Activated CD4-positive, CD25-positive, alpha-beta regulatory T cell treated with anti-CD3 and anti-CD28 coated beads, Interleukin-2, amount 50 U/mL, for 16 hours (primary cell): ENCODE results near the gene ADAM29.
"Not testable (repeated sequence)": the region's sequence is repeated elsewhere in the genome, so short reads cannot be mapped to it uniquely, and the experiment has no call there.

ENCODE experiments used
- DNase-seq: peaks from one replicate; pipeline ENCODE4 v3.0.0-alpha.2; 2020; ENCODE audit warnings: low read depth, low spot score

The ADAM29 gene

GRCh38 chr4:174918058-174918457, at the start of gene ADAM29:
Gene ADAM29, plus strand, starts transcription at chr4:174918358. Its CDS starts 57,168 bp downstream, at chr4:174975526.
- no peak for DNase-seq

GRCh38 chr4:174869339-174869738, 48.8 kb upstream of the ADAM29 start:
- DNase-seq = no peak

DNA sequence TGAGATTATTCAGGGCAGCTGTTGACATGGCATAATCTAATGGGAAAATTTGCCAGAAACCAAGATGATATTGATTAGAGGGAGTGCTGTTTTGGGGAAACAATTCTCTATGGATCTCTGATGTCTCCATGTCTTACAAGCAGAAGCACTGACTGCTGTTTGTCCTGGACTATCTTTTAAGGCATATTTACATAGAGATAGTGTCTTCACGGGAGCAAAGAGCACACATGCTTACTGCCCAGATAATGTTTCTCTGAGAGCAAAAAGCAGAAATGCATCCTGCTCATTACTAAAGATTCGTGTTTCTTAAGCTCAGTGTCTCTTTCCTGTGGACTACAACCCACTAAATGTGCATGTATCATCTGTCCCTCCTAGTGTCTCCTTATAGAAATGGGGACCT, 47.8 kb upstream of the ADAM29 start:
- DNase-seq = no peak

- no peak for DNase-seq
These were observed 46.8 kb upstream of the ADAM29 start for GRCh38 chr4:174871407-174871806.

- not testable (repeated sequence) for DNase-seq
These were observed 45.0 kb upstream of the ADAM29 start for GRCh38 chr4:174873146-174873545.

DNA sequence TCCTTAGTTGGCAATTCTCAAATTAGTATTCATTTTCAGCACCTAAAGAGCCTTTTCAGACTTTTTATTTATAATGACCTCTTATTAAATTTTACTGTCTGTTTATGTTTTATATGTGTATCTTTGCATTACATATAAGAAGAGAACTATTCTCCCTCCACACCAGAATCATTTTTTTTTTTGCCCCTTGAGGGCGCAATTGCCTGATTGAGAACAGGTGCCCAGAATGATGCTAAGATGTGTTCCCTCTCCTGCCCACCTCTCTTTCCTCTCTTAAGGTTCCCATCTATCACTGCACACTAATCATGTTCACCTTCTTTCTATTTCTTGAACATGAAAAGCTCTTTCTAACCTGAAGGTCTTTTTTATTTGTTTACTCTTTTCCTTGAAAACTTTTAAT, 44.2 kb upstream of the ADAM29 start:
- DNase-seq = no peak

DNA sequence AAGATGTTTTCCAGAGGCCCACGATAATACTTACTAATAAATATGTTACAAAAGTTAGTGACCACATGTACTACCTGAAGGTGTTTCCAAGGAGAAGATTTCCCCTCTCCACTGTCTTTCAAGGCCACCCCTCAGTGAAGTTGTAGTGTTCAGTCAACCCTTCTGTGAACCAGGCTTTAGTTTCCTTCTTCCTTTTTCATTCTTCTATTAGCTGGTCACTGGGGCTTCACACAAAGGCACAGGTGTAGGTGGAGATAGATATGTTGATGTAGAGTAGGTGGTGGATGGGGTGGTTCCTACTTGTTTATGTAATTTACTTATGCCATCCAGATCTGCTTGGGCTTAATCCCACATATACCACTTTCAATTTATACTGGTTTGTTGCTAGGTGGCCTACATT, 43.3 kb upstream of the ADAM29 start:
- DNase-seq = no peak

DNA sequence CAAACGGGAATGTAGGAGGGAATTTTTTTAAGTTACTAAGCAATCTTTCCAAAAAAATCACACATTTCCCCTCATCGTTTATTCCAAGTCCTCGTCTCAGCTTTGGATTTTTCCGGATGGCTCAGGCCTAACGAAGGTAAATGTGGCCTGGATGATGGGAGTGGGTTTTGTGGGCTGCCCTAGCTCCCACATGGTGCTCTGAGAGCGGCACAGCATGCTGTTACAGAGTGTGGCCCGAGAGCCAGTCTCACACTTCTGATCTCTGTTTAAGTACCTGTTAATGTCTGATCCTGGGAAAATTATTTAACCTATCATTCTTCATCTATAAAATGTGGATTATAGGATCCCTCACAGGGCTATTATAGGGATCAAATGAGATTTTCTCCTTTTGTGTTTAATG, 38.2 kb upstream of the ADAM29 start:
- DNase-seq = no peak

GRCh38 chr4:174882317-174882992, 35.7 kb upstream of the ADAM29 start:
- DNase-seq = no peak

- DNase-seq = no peak
These were observed 10.7 kb upstream of the ADAM29 start for GRCh38 chr4:174907508-174907907.

GRCh38 chr4:174910271-174910670, 7.9 kb upstream of the ADAM29 start:
- DNase-seq = no peak

- DNase-seq = no peak
These were observed 5.1 kb upstream of the ADAM29 start for GRCh38 chr4:174912919-174913543.

GRCh38 chr4:174919886-174920423, 1.8 kb downstream of the ADAM29 start:
- no peak for DNase-seq

DNA sequence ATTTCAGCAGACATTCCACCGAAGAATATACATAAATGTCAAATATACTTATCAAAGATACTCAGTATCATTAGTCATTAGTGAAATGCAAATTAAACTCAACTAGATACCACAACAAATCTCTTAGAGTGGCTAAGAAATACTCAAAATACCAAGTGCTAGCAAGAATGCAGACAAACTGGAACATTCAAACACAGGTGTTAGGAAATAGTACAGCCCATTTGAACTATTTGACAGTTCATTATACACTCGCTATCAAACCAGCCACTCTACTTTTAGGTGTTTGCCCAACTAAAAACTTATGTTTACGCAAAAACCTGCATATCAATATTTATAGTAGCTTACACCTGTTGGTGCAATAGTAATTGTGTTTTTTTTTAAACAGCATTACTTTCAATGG, 8.8 kb downstream of the ADAM29 start:
- no peak for DNase-seq

- no peak for DNase-seq
These were observed 10.0 kb downstream of the ADAM29 start for GRCh38 chr4:174928174-174928573.

DNA sequence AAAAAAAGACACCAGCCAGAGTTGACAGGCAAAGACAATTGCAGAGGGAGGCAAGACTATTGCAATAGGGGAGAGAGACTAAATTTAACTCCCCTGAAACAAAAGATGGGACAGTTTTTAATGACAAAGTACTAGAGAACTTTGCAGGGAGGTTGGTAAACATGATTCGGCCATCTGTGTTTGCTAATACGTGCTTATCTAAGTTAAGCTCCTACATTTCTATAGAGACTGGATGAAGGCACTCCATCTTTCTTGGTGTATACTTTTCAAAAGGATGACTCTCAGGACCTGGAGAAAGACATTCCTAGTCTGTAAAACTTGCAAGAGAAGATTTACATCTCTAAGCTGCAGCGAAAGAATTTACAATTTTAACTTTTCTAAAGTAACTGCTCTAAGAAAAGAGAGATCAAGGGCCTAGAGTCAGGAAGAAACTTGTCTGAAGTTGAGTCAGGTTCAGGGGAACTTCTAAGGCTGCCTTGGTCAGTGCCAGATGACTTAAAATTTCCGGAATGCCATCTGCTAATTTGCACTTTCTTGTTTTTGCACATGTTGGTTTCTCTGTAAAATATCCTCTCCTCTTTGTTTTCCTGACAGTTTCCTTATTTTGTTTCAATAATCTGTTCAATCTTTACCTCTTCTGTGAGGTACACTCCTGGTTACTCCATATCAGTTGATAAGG, 10.6 kb downstream of the ADAM29 start:
- DNase-seq = no peak

DNA sequence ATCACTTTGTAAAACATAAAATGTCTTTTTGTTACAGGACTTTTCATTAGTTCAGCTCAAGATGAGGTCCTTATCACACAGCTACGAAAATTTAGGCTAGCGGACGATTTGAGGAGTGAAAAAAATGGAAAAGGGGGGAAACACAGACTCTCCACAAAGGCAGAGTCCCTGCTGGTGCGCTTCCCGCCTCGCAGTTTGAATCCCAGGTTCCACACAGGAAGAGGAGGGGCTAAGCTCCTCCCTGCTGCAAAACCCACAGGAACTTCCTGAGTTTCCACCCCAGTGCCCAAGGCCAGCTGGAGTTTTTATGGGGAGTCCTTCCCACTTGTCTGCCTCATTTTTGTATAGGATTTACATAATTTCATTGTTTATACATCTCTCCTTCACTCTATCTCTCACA, 11.2 kb downstream of the ADAM29 start:
- DNase-seq = no peak

DNA sequence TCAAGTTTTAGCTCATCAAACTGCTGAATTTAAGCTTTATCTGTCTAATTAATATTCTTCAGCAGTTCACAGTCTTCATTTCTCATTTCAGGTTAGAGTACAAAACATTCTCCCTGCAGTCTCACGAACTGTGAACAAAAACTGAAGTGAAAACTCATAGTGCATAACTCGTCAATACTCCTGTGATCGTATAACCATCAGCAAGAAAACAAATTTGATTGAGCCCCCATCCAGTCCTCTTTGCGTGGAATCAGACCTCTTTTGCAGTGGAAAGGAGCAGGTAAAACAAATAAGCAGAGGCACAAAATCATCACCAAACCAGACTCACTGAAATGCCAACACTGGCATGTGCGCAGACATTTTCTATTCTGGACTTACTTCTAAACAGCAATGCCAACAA, 12.7 kb downstream of the ADAM29 start:
- no peak for DNase-seq

DNA sequence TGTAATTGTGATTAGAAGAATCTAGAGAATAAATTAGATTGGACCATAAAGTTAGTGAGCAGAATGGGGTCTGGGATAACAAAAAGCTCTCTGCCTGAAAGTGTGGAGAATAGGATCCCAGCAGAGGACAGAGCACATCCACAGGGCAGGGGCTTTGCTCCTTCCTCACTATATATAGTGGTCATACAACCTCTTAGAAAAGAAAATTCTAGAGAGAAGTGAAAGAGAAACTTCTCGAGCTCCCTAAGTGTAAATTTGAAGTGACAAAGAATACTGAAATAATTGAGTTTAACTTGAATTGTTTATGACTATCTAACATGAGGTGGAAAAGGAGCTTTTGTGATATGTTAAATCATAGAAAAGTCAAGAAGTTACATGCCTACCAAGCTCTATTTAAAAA, 14.9 kb downstream of the ADAM29 start:
- DNase-seq = no peak

- DNase-seq = no peak
These were observed 16.2 kb downstream of the ADAM29 start for GRCh38 chr4:174934360-174934759.

- DNase-seq = no peak
These were observed 17.4 kb downstream of the ADAM29 start for GRCh38 chr4:174935607-174936006.

- DNase-seq = no peak
These were observed 21.8 kb downstream of the ADAM29 start for GRCh38 chr4:174940002-174940401.

GRCh38 chr4:174946246-174946645, 28.1 kb downstream of the ADAM29 start:
- DNase-seq = no peak
